ENCODE results near the gene PXYLP1. TPM values are rescaled to one million over a fixed set of nuclear protein-coding genes. Genes with fewer than 3 reads are reported as not detected.

PXYLP1 gene
- total and polyA plus RNA-seq, 2 of the 8 experiments (the other 6 are each of a cell fraction or from before 2014, with no cell fraction given) = 19.4 to 20.6 TPM

- Histone ChIP-seq H3K4me3 (ENCODE audit: extremely low read depth in 1 of 4, insufficient read depth in 2 of 4, low read depth in 3 of 4, low read length in 4 of 4) (no peak overlapping the region), H4K5ac (ENCODE audit: insufficient read length, low read depth, low read length) (no peak overlapping the region), H2BK12ac (ENCODE audit: low read depth, low read length) (no peak overlapping the region), H3K18ac (ENCODE audit: extremely low read depth, low read length) (no peak overlapping the region), H3K14ac (ENCODE audit: insufficient read length) (no peak overlapping the region), H3K4me1 (replicated peaks in 1 of 4; ENCODE audit: control insufficient read depth in 3 of 4, insufficient read depth in 4 of 4, low read length in 3 of 4) (peaks cover 0 to 3% (median under 1%) of the 10 kb centered on the region in 4 experiments; a peak in 4 of 7 replicates), H3K4me2 (ENCODE audit: insufficient read depth in 1 of 2, low read depth in 2 of 2, low read length in 2 of 2) (no peak overlapping the region), H4K20me1 (replicated peaks in 1 of 2; ENCODE audit: control insufficient read depth in 1 of 2, insufficient read depth in 2 of 2, low read length in 2 of 2) (peaks cover 0 to 1% of the 10 kb centered on the region in 2 experiments), H3K27ac (ENCODE audit: low read depth, low read length) (no peak overlapping the region), H3K4ac (replicated peaks; ENCODE audit: insufficient read length, low read depth, low read length) (no peak overlapping the region), H3K79me1 (ENCODE audit: low read depth, low read length) (no peaks in the 10 kb centered on the region), H2BK120ac (replicated peaks; ENCODE audit: low read depth, low read length) (no peak overlapping the region), H2AK5ac (ENCODE audit: low read depth, low read length) (no peak overlapping the region), H4K91ac (replicated peaks; ENCODE audit: insufficient read length, low read length) (no peak overlapping the region), H3K9me3 (ENCODE audit: insufficient read depth in 2 of 2, low read depth in 1 of 2, low read length in 1 of 2) (no peaks in the 10 kb centered on the region), H2BK15ac (ENCODE audit: low read length) (no peak overlapping the region), H2BK20ac (ENCODE audit: low read length) (no peak overlapping the region), H2BK5ac (ENCODE audit: low read depth, low read length) (no peak overlapping the region), H3K23ac (ENCODE audit: insufficient read length) (no peak overlapping the region), H3K9ac (replicated peaks in 1 of 4; ENCODE audit: extremely low read depth in 1 of 4, low read depth in 3 of 4, low read length in 3 of 4) (no peak overlapping the region; a peak in 1 of 7 replicates), H3K79me2 (ENCODE audit: control insufficient read depth in 1 of 2, insufficient read depth in 2 of 2, low read length in 2 of 2) (no peaks in the 10 kb centered on the region), H3K36me3 (ENCODE audit: control insufficient read depth in 2 of 4, insufficient read depth in 4 of 4, low read length in 3 of 4) (no peaks in the 10 kb centered on the region), H2AFZ (ENCODE audit: low read length) (no peak overlapping the region), H3K23me2 (ENCODE audit: low read depth, low read length) (peaks cover 3% of the 10 kb centered on the region; the same call in 1 of the 2 replicates), H3K56ac (replicated peaks; ENCODE audit: insufficient read length, low read depth, low read length) (no peak overlapping the region), H3K27me3 (replicated peaks in 1 of 4; ENCODE audit: control insufficient read depth in 3 of 4, extremely low read depth in 1 of 4, insufficient read depth in 3 of 4, low read length in 3 of 4) (peaks cover 0 to 7% (median 3%) of the 10 kb centered on the region in 4 experiments; a peak in 1 of 7 replicates), H4K8ac (ENCODE audit: extremely low read depth, insufficient read depth, low read length) (no peak overlapping the region)
- FAIRE-seq = no peak
- CTCF ChIA-PET (ENCODE audit: partially characterized antibody) = interaction anchor here (0.9 to 16.2 kb wide), 8 partner anchors 10 to 242 kb away, joined by 3 to 349 read pairs (median 9); no protein-coding TSS in a partner anchor
- 85% methylated on average over 5 of the region's 5 CpGs; no CpG with 5 or more reads in 1 of the 2 experiments for WGBS, 2 experiments (ENCODE audit: extremely low coverage in 1 of 2, insufficient coverage in 1 of 2, insufficient read length in 1 of 2, insufficient replicate concordance in 2 of 2, low coverage in 1 of 2, low lambda C conversion rate in 2 of 2, missing lambda C conversion rate in 1 of 2)
- POLR2A ChIA-PET (ENCODE audit: partially characterized antibody) = no interaction called here
- no peak for DNase-seq (ENCODE audit: low read depth in 1 of 2, low spot score in 2 of 2)
- no peak for TF ChIP-seq FOSL1 (IDR thresholded peaks at IDR 0.05; ENCODE audit: insufficient read depth, low read depth, low read length)
- TF ChIP-seq BACH1 (IDR thresholded peaks at IDR 0.05; ENCODE audit: low read length) = no peak
- no peak for TF ChIP-seq BRCA1 (IDR thresholded peaks at IDR 0.05; ENCODE audit: low read depth, low read length)
- TF ChIP-seq KDM1A (IDR thresholded peaks at IDR 0.05; ENCODE audit: borderline replicate concordance, low read length) = no peak
- no peak for TF ChIP-seq GABPA (IDR thresholded peaks at IDR 0.05; ENCODE audit: borderline replicate concordance, insufficient read depth, low read length)
- no peak for TF ChIP-seq GTF2F1 (IDR thresholded peaks at IDR 0.05; ENCODE audit: borderline replicate concordance, low read depth, low read length)
- no peak for TF ChIP-seq CHD2 (IDR thresholded peaks at IDR 0.05; ENCODE audit: low read length)
- no peak for TF ChIP-seq CBX8 (IDR thresholded peaks at IDR 0.05; ENCODE audit: borderline replicate concordance, low read depth, low read length)
- no peak for TF ChIP-seq SP2 (IDR thresholded peaks at IDR 0.05; ENCODE audit: low read length)
- TF ChIP-seq TBP (IDR thresholded peaks at IDR 0.05; ENCODE audit: low read depth, low read length) = no peak
- TF ChIP-seq SIX5 (IDR thresholded peaks at IDR 0.05; ENCODE audit: low read depth, low read length) = no peak
- no peak for TF ChIP-seq JUN (IDR thresholded peaks at IDR 0.05; ENCODE audit: low read depth, low read length)
- no peak for TF ChIP-seq ZNF274 (IDR thresholded peaks at IDR 0.05; ENCODE audit: borderline replicate concordance, extremely low read depth, low read length)
- TF ChIP-seq RAD21 (IDR thresholded peaks at IDR 0.05 in 1 of 2, conservative IDR thresholded peaks at IDR 0.05 in 1 of 2; ENCODE audit: low read depth in 2 of 2, low read length in 2 of 2) = no peak
- TF ChIP-seq TAF1 (IDR thresholded peaks at IDR 0.05; ENCODE audit: low read depth, low read length) = no peak
These were observed 75.3 kb downstream of the PXYLP1 start for GRCh38 chr3:141306922-141307321.
